K562 (cell line): ENCODE measurements around the gene OR2H2. TPM values are rescaled to one million over a fixed set of nuclear protein-coding genes. Genes with fewer than 3 reads are reported as not detected.

Experiments used
- ADNP ChIP-seq: fragments of 200-800 bp; sonication (Bioruptor generic); IDR thresholded peaks from 2 replicates; pipeline ENCODE4 v1.6.1; 2016; ENCODE audit warnings: missing genetic modification characterization, missing compliant biosample characterization
- EWSR1 ChIP-seq: fragments of 450-650 bp; IDR thresholded peaks from 2 replicates; pipeline ENCODE4 v1.6.1; 2018; ENCODE audit warnings: borderline replicate concordance, mild to moderate bottlenecking, low read depth, moderate library complexity; ENCODE audit not compliant: partially characterized antibody
- GABPB1 ChIP-seq: sonication (generic); formaldehyde crosslinking; IDR thresholded peaks from 2 replicates; pipeline ENCODE4 v1.8.0; 2022; ENCODE audit warnings: mild to moderate bottlenecking, missing genetic modification reagents
- MAZ ChIP-seq, 2 experiments: fragments of 450-650 bp in 1 of 2; sonication (generic) in 1 of 2; formaldehyde crosslinking; IDR thresholded peaks in 1 of 2; conservative IDR thresholded peaks in 1 of 2; 2 replicates each; pipeline versions ENCODE4 v1.4.0 to v1.5.0; 2020; ENCODE audit warnings: mild to moderate bottlenecking in 1 of 2, missing genetic modification reagents in 1 of 2
- polyA plus RNA-seq, 8 experiments: library from polyadenylated mRNA; depleted of rRNA in 4 of 8; stranded (reverse) in 5 of 8; unstranded in 3 of 8; fragments of >200 nt; fragmentation: Nextera tagmentation in 2 of 8; fragmentation: Illumina TruSeq in 1 of 8; extraction: Ambion mirVana in 2 of 8; extraction: Trizol in 1 of 8; gene quantifications; 2 replicates each; pipeline versions ENCODE4 v1.2.1 to v1.2.3, GENCODE V29; 2011 to 2014; ENCODE audit warnings: inconsistent platforms in 1 of 8, missing spikeins in 1 of 8
- total RNA-seq, 7 experiments: library from RNA; depleted of rRNA in 6 of 7; stranded (reverse); fragments of >200 nt in 6 of 7; fragmentation: Illumina TruSeq in 2 of 7; extraction: Trizol in 2 of 7; gene quantifications; 2 replicates each; pipeline versions ENCODE4 v1.2.1 to v1.2.3, GENCODE V29; 2011 to 2021; ENCODE audit warnings: low replicate concordance in 1 of 7
- TF ChIP-seq, protein P1 (sequence below): fragments of 250-450 bp; sonication (Bioruptor Pico); IDR thresholded peaks from 2 replicates; pipeline ENCODE4 v1.8.0; 2021; ENCODE audit warnings: mild to moderate bottlenecking, moderate library complexity
- TF ChIP-seq, protein P2 (sequence below), 2 experiments: fragments of 450-650 bp; IDR thresholded peaks; 2 replicates each; pipeline ENCODE4 v1.6.1; 2018; ENCODE audit warnings: mild to moderate bottlenecking in 2 of 2, low read depth in 1 of 2; ENCODE audit not compliant: partially characterized antibody in 2 of 2
- TF ChIP-seq, protein P3 (sequence below): fragments of 450-650 bp; IDR thresholded peaks from 2 replicates; pipeline ENCODE4 v1.7.0; 2016; ENCODE audit warnings: borderline replicate concordance
- TF ChIP-seq, protein P4 (sequence below): conservative IDR thresholded peaks from 2 replicates; pipeline ENCODE4 v1.6.1; 2011; ENCODE audit warnings: low read depth, mild to moderate bottlenecking, low read length; ENCODE audit not compliant: control insufficient read depth
- TF ChIP-seq, protein P5 (sequence below): IDR thresholded peaks from 2 replicates; pipeline ENCODE4 v1.6.1; 2012; ENCODE audit warnings: low read depth, low read length, improper control_type of control experiment, borderline replicate concordance
- TF ChIP-seq, protein P6 (sequence below): sonication (generic); formaldehyde crosslinking; IDR thresholded peaks from 2 replicates; pipeline ENCODE4 v1.8.0; 2022; ENCODE audit warnings: mild to moderate bottlenecking, missing genetic modification reagents

Gene OR2H2
- total and polyA plus RNA-seq, 9 of the 15 experiments (the other 6 are each of a cell fraction or from before 2014, with no cell fraction given), result not detected

DNA sequence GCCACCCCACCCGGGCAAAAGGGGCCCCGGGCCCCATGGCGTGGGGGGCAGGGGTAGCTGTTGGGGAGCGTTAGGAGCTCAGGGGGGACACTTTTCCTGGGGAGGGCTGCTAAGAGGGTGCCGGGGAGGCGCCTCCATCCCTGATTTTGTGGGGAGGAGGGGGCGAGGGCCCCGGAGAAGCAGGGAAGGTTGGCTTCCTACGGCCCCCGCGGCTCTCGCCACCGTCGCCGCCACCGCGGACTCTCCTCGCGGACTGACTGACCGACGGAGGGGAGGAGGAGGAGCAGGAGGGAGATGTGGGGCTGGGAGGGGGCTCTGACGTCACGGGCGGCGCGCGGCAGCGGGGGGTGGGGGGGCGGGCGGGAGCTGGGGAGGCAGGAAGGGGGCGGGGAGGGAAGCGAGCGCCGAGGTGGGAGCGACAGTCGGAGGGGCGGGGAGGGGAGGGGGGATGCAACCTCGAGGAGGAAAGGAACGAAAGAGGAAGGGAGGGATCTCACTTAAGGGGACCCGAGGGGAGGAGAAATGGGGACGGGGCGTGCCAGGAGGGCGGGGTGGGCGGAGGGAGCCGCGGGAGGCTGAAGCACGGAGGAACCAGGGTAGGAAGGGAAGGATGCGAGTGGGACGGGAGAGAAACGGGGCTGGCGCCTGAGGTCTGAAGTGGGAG lies 43.0 kb downstream of the OR2H2 start (continued):
- TF ChIP-seq, protein P1, sequence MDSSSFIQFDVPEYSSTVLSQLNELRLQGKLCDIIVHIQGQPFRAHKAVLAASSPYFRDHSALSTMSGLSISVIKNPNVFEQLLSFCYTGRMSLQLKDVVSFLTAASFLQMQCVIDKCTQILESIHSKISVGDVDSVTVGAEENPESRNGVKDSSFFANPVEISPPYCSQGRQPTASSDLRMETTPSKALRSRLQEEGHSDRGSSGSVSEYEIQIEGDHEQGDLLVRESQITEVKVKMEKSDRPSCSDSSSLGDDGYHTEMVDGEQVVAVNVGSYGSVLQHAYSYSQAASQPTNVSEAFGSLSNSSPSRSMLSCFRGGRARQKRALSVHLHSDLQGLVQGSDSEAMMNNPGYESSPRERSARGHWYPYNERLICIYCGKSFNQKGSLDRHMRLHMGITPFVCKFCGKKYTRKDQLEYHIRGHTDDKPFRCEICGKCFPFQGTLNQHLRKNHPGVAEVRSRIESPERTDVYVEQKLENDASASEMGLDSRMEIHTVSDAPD (CRISPR knock-in tag), result no peak
- no peak for TF ChIP-seq GABPB1 (CRISPR knock-in tag)
- TF ChIP-seq, protein P2, sequence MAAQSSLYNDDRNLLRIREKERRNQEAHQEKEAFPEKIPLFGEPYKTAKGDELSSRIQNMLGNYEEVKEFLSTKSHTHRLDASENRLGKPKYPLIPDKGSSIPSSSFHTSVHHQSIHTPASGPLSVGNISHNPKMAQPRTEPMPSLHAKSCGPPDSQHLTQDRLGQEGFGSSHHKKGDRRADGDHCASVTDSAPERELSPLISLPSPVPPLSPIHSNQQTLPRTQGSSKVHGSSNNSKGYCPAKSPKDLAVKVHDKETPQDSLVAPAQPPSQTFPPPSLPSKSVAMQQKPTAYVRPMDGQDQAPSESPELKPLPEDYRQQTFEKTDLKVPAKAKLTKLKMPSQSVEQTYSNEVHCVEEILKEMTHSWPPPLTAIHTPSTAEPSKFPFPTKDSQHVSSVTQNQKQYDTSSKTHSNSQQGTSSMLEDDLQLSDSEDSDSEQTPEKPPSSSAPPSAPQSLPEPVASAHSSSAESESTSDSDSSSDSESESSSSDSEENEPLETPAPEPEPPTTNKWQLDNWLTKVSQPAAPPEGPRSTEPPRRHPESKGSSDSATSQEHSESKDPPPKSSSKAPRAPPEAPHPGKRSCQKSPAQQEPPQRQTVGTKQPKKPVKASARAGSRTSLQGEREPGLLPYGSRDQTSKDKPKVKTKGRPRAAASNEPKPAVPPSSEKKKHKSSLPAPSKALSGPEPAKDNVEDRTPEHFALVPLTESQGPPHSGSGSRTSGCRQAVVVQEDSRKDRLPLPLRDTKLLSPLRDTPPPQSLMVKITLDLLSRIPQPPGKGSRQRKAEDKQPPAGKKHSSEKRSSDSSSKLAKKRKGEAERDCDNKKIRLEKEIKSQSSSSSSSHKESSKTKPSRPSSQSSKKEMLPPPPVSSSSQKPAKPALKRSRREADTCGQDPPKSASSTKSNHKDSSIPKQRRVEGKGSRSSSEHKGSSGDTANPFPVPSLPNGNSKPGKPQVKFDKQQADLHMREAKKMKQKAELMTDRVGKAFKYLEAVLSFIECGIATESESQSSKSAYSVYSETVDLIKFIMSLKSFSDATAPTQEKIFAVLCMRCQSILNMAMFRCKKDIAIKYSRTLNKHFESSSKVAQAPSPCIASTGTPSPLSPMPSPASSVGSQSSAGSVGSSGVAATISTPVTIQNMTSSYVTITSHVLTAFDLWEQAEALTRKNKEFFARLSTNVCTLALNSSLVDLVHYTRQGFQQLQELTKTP (IDR thresholded peaks at IDR 0.05; ENCODE audit: low read depth in 1 of 2, partially characterized antibody in 2 of 2), result no peak
- TF ChIP-seq, protein P3, sequence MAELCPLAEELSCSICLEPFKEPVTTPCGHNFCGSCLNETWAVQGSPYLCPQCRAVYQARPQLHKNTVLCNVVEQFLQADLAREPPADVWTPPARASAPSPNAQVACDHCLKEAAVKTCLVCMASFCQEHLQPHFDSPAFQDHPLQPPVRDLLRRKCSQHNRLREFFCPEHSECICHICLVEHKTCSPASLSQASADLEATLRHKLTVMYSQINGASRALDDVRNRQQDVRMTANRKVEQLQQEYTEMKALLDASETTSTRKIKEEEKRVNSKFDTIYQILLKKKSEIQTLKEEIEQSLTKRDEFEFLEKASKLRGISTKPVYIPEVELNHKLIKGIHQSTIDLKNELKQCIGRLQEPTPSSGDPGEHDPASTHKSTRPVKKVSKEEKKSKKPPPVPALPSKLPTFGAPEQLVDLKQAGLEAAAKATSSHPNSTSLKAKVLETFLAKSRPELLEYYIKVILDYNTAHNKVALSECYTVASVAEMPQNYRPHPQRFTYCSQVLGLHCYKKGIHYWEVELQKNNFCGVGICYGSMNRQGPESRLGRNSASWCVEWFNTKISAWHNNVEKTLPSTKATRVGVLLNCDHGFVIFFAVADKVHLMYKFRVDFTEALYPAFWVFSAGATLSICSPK, result no peak
- TF ChIP-seq, protein P4, sequence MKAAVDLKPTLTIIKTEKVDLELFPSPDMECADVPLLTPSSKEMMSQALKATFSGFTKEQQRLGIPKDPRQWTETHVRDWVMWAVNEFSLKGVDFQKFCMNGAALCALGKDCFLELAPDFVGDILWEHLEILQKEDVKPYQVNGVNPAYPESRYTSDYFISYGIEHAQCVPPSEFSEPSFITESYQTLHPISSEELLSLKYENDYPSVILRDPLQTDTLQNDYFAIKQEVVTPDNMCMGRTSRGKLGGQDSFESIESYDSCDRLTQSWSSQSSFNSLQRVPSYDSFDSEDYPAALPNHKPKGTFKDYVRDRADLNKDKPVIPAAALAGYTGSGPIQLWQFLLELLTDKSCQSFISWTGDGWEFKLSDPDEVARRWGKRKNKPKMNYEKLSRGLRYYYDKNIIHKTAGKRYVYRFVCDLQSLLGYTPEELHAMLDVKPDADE, result no peak; the same call in 1 of the 2 replicates
- TF ChIP-seq, protein P5, sequence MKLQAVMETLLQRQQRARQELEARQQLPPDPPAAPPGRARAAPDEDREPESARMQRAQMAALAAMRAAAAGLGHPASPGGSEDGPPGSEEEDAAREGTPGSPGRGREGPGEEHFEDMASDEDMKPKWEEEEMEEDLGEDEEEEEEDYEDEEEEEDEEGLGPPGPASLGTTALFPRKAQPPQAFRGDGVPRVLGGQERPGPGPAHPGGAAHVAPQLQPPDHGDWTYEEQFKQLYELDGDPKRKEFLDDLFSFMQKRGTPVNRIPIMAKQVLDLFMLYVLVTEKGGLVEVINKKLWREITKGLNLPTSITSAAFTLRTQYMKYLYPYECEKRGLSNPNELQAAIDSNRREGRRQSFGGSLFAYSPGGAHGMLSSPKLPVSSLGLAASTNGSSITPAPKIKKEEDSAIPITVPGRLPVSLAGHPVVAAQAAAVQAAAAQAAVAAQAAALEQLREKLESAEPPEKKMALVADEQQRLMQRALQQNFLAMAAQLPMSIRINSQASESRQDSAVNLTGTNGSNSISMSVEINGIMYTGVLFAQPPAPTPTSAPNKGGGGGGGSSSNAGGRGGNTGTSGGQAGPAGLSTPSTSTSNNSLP, result no peak
- TF ChIP-seq ADNP (tag), result no peak
- TF ChIP-seq, protein P6, sequence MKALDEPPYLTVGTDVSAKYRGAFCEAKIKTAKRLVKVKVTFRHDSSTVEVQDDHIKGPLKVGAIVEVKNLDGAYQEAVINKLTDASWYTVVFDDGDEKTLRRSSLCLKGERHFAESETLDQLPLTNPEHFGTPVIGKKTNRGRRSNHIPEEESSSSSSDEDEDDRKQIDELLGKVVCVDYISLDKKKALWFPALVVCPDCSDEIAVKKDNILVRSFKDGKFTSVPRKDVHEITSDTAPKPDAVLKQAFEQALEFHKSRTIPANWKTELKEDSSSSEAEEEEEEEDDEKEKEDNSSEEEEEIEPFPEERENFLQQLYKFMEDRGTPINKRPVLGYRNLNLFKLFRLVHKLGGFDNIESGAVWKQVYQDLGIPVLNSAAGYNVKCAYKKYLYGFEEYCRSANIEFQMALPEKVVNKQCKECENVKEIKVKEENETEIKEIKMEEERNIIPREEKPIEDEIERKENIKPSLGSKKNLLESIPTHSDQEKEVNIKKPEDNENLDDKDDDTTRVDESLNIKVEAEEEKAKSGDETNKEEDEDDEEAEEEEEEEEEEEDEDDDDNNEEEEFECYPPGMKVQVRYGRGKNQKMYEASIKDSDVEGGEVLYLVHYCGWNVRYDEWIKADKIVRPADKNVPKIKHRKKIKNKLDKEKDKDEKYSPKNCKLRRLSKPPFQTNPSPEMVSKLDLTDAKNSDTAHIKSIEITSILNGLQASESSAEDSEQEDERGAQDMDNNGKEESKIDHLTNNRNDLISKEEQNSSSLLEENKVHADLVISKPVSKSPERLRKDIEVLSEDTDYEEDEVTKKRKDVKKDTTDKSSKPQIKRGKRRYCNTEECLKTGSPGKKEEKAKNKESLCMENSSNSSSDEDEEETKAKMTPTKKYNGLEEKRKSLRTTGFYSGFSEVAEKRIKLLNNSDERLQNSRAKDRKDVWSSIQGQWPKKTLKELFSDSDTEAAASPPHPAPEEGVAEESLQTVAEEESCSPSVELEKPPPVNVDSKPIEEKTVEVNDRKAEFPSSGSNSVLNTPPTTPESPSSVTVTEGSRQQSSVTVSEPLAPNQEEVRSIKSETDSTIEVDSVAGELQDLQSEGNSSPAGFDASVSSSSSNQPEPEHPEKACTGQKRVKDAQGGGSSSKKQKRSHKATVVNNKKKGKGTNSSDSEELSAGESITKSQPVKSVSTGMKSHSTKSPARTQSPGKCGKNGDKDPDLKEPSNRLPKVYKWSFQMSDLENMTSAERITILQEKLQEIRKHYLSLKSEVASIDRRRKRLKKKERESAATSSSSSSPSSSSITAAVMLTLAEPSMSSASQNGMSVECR (CRISPR knock-in tag), result no peak
- TF ChIP-seq MAZ (CRISPR knock-in tag; conservative IDR thresholded peaks at IDR 0.05 in 1 of 2, IDR thresholded peaks at IDR 0.05 in 1 of 2), result peak; percentile 76 to 87; a peak in 3 of 4 replicates
- no peak for TF ChIP-seq EWSR1
